GM18951 (cell line): ENCODE data around the gene DNMT1.

Experiments
- POLR2A ChIP-seq: IDR thresholded peaks from 4 replicates; pipeline ENCODE4 v1.6.1; 2011; ENCODE audit warnings: mild to moderate bottlenecking; ENCODE audit not compliant: insufficient read length, insufficient read depth; ENCODE audit errors: extremely low read depth
- in situ Hi-C: fragments of 300-500 bp; cut with MboI; formaldehyde crosslinking; loops from one replicate; pipeline ENCODE4 v1.12.0; 2022; ENCODE audit warnings: low sequenced_read_pairs, mixed read lengths, inconsistent platforms; ENCODE audit not compliant: unreplicated experiment

Gene DNMT1

GRCh38 chr19:10137751-10138682 is 56.7 kb downstream of the DNMT1 start:
- in situ Hi-C loops: no loop called here
- TF ChIP-seq POLR2A: no peak

- no peak for TF ChIP-seq POLR2A
- in situ Hi-C loops: no loop called here
These were observed 57.8 kb downstream of the DNMT1 start for GRCh38 chr19:10136936-10137335.

- in situ Hi-C loops: no loop called here
- TF ChIP-seq POLR2A: no peak
These were observed 59.0 kb downstream of the DNMT1 start for GRCh38 chr19:10135551-10136334.

GRCh38 chr19:10134040-10134439 is 60.7 kb downstream of the DNMT1 start:
- no peak for TF ChIP-seq POLR2A
- in situ Hi-C loops: no loop called here

- in situ Hi-C loops: no loop called here
- no peak for TF ChIP-seq POLR2A
These were observed 61.2 kb downstream of the DNMT1 start for GRCh38 chr19:10133596-10133995.

GRCh38 chr19:10132905-10133304 is 61.8 kb downstream of the DNMT1 start:
- TF ChIP-seq POLR2A: no peak
- in situ Hi-C loops: no loop called here

- TF ChIP-seq POLR2A: no peak
- in situ Hi-C loops: no loop called here
These were observed 68.5 kb downstream of the DNMT1 start for GRCh38 chr19:10126213-10126639.

- in situ Hi-C loops: no loop called here
- TF ChIP-seq POLR2A: no peak
These were observed 70.3 kb downstream of the DNMT1 start for GRCh38 chr19:10124429-10124828.

GRCh38 chr19:10122045-10122444 is 72.7 kb downstream of the DNMT1 start:
- in situ Hi-C loops: no loop called here
- no peak for TF ChIP-seq POLR2A

GRCh38 chr19:10120538-10121189 is 74.1 kb downstream of the DNMT1 start:
- in situ Hi-C loops: no loop called here
- no peak for TF ChIP-seq POLR2A

GRCh38 chr19:10118960-10119359 is 75.8 kb downstream of the DNMT1 start:
- no peak for TF ChIP-seq POLR2A
- in situ Hi-C loops: no loop called here

- TF ChIP-seq POLR2A: no peak
- in situ Hi-C loops: no loop called here
These were observed 77.7 kb downstream of the DNMT1 start for GRCh38 chr19:10116866-10117616.
